HepG2 (cell line): ENCODE measurements around the gene FPGS. TPM values are rescaled to one million over a fixed set of nuclear protein-coding genes. Genes with fewer than 3 reads are reported as not detected.

Experiments used
- FOXA3 ChIP-seq: IDR thresholded peaks from 2 replicates; pipeline ENCODE4 v1.6.1; 2016; ENCODE audit warnings: missing genetic modification reagents, missing compliant biosample characterization
- GATAD1 ChIP-seq: IDR thresholded peaks from 2 replicates; pipeline ENCODE4 v1.6.1; 2016; ENCODE audit warnings: missing genetic modification reagents, missing compliant biosample characterization
- HES4 ChIP-seq: sonication (generic); formaldehyde crosslinking; IDR thresholded peaks from 2 replicates; pipeline ENCODE4 v1.9.0; 2021; ENCODE audit warnings: mild to moderate bottlenecking, missing genetic modification reagents, borderline replicate concordance
- HNF4G ChIP-seq, 2 experiments: sonication (generic) in 1 of 2; formaldehyde crosslinking in 1 of 2; IDR thresholded peaks; 2 replicates each; pipeline versions ENCODE4 v1.4.0 to v1.6.1; 2011 to 2020; ENCODE audit warnings: borderline replicate concordance in 2 of 2, low read depth in 2 of 2, mild to moderate bottlenecking in 2 of 2, low read length in 1 of 2, missing genetic modification reagents in 1 of 2, moderate library complexity in 1 of 2
- KDM2A ChIP-seq: sonication (generic); formaldehyde crosslinking; IDR thresholded peaks from 2 replicates; pipeline ENCODE4 v1.4.0; 2020; ENCODE audit warnings: low read depth, missing genetic modification reagents, borderline replicate concordance
- KDM5A ChIP-seq: fragments of 200-600 bp; sonication (generic); IDR thresholded peaks from 2 replicates; pipeline ENCODE4 v1.7.0; 2018; ENCODE audit warnings: antibody characterized with exemption, mild to moderate bottlenecking, low read length, borderline replicate concordance
- KLF13 ChIP-seq: sonication (generic); formaldehyde crosslinking; IDR thresholded peaks from 2 replicates; pipeline ENCODE4 v1.4.0; 2020; ENCODE audit warnings: mild to moderate bottlenecking, missing genetic modification reagents
- KMT2A ChIP-seq: sonication (generic); formaldehyde crosslinking; IDR thresholded peaks from 2 replicates; pipeline ENCODE4 v1.4.0; 2020; ENCODE audit warnings: missing genetic modification reagents
- MTF2 ChIP-seq: sonication (generic); formaldehyde crosslinking; IDR thresholded peaks from 2 replicates; pipeline ENCODE4 v1.5.0; 2020; ENCODE audit warnings: missing genetic modification reagents, borderline replicate concordance
- PRPF4 ChIP-seq: fragments of 200-400 bp; formaldehyde crosslinking; IDR thresholded peaks from 2 replicates; pipeline ENCODE4 v1.6.1; 2016; ENCODE audit warnings: low read length, low read depth; ENCODE audit not compliant: poor library complexity, severe bottlenecking
- SMYD3 ChIP-seq: sonication (generic); formaldehyde crosslinking; IDR thresholded peaks from 2 replicates; pipeline ENCODE4 v1.8.1; 2023; ENCODE audit warnings: mild to moderate bottlenecking, missing genetic modification reagents
- SP4 ChIP-seq: sonication (generic); formaldehyde crosslinking; IDR thresholded peaks from 2 replicates; pipeline ENCODE4 v1.8.1; 2023; ENCODE audit warnings: mild to moderate bottlenecking, missing genetic modification reagents
- YY1 ChIP-seq: IDR thresholded peaks from 2 replicates; pipeline ENCODE4 v1.6.1; 2011; ENCODE audit warnings: low read length, low read depth, moderate library complexity, mild to moderate bottlenecking; ENCODE audit not compliant: insufficient read depth, insufficient replicate concordance
- ZNF263 ChIP-seq: sonication (generic); formaldehyde crosslinking; IDR thresholded peaks from 2 replicates; pipeline ENCODE4 v1.4.0; 2020; ENCODE audit warnings: missing genetic modification reagents
- ZNF547 ChIP-seq: sonication (generic); formaldehyde crosslinking; IDR thresholded peaks from 2 replicates; pipeline ENCODE4 v1.5.1; 2020; ENCODE audit warnings: mild to moderate bottlenecking, missing genetic modification reagents
- ZNF577 ChIP-seq: sonication (generic); formaldehyde crosslinking; IDR thresholded peaks from 2 replicates; pipeline ENCODE4 v1.4.0; 2020; ENCODE audit warnings: mild to moderate bottlenecking, low read depth, missing genetic modification reagents, borderline replicate concordance
- ZNF746 ChIP-seq: sonication (generic); formaldehyde crosslinking; IDR thresholded peaks from 2 replicates; pipeline ENCODE4 v1.8.0; 2022; ENCODE audit warnings: mild to moderate bottlenecking, missing genetic modification reagents
- ZNF747 ChIP-seq: sonication (generic); formaldehyde crosslinking; IDR thresholded peaks from 2 replicates; pipeline ENCODE4 v1.8.1; 2023; ENCODE audit warnings: missing genetic modification reagents, mild to moderate bottlenecking, borderline replicate concordance
- polyA plus RNA-seq, 8 experiments: library from polyadenylated mRNA; depleted of rRNA in 3 of 8; stranded (reverse) in 7 of 8; unstranded in 1 of 8; fragments of >200 nt; fragmentation: Illumina TruSeq in 4 of 8; extraction: Trizol in 4 of 8; gene quantifications; 2 replicates each; pipeline versions ENCODE4 v1.2.1 to v1.2.3, GENCODE V29; 2011 to 2016; ENCODE audit warnings: low read depth in 4 of 8, missing spikeins in 1 of 8, mixed read lengths in 1 of 8; ENCODE audit not compliant: insufficient read depth in 1 of 8
- total RNA-seq, 5 experiments: library from RNA; depleted of rRNA; stranded (reverse); fragments of >200 nt; fragmentation: Illumina TruSeq; extraction: Trizol; gene quantifications; 2 replicates each; pipeline ENCODE4 v1.2.3, GENCODE V29; 2016; ENCODE audit warnings: low read depth in 1 of 5
- TF ChIP-seq, protein P1 (sequence below): sonication (generic); formaldehyde crosslinking; IDR thresholded peaks from 2 replicates; pipeline ENCODE4 v1.4.0; 2020; ENCODE audit warnings: missing genetic modification reagents; ENCODE audit errors: not compliant biosample characterization
- TF ChIP-seq, protein P2 (sequence below): IDR thresholded peaks from 2 replicates; pipeline ENCODE4 v1.6.1; 2018; ENCODE audit warnings: missing genetic modification reagents
- TF ChIP-seq, protein P3 (sequence below): sonication (generic); formaldehyde crosslinking; IDR thresholded peaks from 2 replicates; pipeline ENCODE4 v1.9.0; 2021; ENCODE audit warnings: missing genetic modification reagents, mild to moderate bottlenecking, borderline replicate concordance
- TF ChIP-seq, protein P4 (sequence below): sonication (generic); formaldehyde crosslinking; IDR thresholded peaks from 2 replicates; pipeline ENCODE4 v1.5.1; 2020; ENCODE audit warnings: mild to moderate bottlenecking, missing genetic modification reagents, moderate library complexity

FPGS gene
- total and polyA plus RNA-seq, 2 of the 13 experiments (the other 11 are each of a cell fraction or from before 2014, with no cell fraction given) = 35.6 to 36.8 TPM

DNA sequence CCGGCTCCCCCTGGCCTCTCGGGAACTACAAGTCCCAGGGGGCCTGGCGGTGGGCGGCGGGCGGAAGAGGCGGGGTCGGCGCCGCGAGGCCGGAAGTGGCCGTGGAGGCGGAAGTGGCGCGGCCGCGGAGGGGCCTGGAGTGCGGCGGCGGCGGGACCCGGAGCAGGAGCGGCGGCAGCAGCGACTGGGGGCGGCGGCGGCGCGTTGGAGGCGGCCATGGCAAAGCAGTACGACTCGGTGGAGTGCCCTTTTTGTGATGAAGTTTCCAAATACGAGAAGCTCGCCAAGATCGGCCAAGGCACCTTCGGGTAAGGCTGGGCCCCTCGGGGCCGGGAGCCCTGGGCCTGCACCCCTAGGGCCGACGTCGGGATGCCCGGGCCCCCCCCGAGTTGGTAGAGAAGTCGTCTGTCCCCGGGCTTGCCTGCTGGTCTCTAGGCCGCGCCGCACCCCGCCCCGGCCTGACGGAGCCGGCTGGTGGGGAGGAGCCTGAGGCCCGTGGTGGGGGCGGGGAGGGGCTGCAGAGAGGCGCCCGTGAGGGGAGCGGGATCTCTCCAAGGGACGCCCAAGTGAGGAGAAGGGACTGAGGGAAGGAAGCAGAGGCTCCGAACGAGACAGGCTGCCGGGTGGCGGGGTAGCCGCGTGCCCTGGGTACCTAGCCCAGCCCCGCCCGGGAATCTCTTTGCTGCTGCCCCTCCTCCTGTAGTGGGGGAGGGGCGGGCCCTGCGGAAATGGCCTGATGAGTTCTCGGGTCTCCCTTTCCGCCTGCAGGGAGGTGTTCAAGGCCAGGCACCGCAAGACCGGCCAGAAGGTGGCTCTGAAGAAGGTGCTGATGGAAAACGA, 16.5 kb upstream of the FPGS start, which contains the start of gene CDK9 (continued):
- TF ChIP-seq HNF4G (IDR thresholded peaks at IDR 0.05; ENCODE audit: borderline replicate concordance, low read depth, low read length) (no peak), HNF4G (CRISPR knock-in tag; IDR thresholded peaks at IDR 0.05; ENCODE audit: borderline replicate concordance, low read depth) (no peak), SP4 (peak; percentile 84), KLF13 (CRISPR knock-in tag) (no peak), MTF2 (CRISPR knock-in tag) (no peak), ZNF547 (0 out of 2 replicates have a peak, but pooled peaks have one; percentile 26), PRPF4 (peak; percentile 92), KDM5A (peak; percentile 60; the same call in 1 of the 2 replicates), ZNF746 (CRISPR knock-in tag) (no peak; the same call in 1 of the 2 replicates), KMT2A (CRISPR knock-in tag) (no peak), YY1 (peak; percentile 34), GATAD1 (CRISPR knock-in tag) (peak; percentile 68), KDM2A (peak; percentile 18; the same call in 1 of the 2 replicates), ZNF577 (no peak), SMYD3 (no peak), ZNF747 (CRISPR knock-in tag) (no peak), HES4 (peak; percentile 36; the same call in 1 of the 2 replicates), FOXA3 (no peak), ZNF263 (peak; percentile 68)
- TF ChIP-seq, protein P1, sequence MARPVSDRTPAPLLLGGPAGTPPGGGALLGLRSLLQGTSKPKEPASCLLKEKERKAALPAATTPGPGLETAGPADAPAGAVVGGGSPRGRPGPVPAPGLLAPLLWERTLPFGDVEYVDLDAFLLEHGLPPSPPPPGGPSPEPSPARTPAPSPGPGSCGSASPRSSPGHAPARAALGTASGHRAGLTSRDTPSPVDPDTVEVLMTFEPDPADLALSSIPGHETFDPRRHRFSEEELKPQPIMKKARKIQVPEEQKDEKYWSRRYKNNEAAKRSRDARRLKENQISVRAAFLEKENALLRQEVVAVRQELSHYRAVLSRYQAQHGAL (CRISPR knock-in tag) = peak; percentile 27
- TF ChIP-seq, protein P2, sequence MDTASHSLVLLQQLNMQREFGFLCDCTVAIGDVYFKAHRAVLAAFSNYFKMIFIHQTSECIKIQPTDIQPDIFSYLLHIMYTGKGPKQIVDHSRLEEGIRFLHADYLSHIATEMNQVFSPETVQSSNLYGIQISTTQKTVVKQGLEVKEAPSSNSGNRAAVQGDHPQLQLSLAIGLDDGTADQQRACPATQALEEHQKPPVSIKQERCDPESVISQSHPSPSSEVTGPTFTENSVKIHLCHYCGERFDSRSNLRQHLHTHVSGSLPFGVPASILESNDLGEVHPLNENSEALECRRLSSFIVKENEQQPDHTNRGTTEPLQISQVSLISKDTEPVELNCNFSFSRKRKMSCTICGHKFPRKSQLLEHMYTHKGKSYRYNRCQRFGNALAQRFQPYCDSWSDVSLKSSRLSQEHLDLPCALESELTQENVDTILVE (CRISPR knock-in tag) = peak; percentile 49; the same call in 1 of the 2 replicates
- TF ChIP-seq, protein P3, sequence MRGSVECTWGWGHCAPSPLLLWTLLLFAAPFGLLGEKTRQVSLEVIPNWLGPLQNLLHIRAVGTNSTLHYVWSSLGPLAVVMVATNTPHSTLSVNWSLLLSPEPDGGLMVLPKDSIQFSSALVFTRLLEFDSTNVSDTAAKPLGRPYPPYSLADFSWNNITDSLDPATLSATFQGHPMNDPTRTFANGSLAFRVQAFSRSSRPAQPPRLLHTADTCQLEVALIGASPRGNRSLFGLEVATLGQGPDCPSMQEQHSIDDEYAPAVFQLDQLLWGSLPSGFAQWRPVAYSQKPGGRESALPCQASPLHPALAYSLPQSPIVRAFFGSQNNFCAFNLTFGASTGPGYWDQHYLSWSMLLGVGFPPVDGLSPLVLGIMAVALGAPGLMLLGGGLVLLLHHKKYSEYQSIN (CRISPR knock-in tag) = no peak
- TF ChIP-seq, protein P4, sequence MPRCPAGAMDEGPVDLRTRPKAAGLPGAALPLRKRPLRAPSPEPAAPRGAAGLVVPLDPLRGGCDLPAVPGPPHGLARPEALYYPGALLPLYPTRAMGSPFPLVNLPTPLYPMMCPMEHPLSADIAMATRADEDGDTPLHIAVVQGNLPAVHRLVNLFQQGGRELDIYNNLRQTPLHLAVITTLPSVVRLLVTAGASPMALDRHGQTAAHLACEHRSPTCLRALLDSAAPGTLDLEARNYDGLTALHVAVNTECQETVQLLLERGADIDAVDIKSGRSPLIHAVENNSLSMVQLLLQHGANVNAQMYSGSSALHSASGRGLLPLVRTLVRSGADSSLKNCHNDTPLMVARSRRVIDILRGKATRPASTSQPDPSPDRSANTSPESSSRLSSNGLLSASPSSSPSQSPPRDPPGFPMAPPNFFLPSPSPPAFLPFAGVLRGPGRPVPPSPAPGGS = 0 out of 2 replicates have a peak, but pooled peaks have one; percentile 25
